Activated CD4-positive, alpha-beta T cell treated with anti-CD3 and anti-CD28 coated beads for 24 hours (primary cell): ENCODE results near the gene TPCN1.
A peak's percentile ranks its signal among the peaks of the same experiment; 100 is the strongest.

Source experiments
- DNase-seq, 2 donors: peaks; one replicate each; pipeline ENCODE4 v3.0.0-alpha.2; 2020; ENCODE audit warnings: low read depth in 2 of 2

Gene TPCN1

DNA sequence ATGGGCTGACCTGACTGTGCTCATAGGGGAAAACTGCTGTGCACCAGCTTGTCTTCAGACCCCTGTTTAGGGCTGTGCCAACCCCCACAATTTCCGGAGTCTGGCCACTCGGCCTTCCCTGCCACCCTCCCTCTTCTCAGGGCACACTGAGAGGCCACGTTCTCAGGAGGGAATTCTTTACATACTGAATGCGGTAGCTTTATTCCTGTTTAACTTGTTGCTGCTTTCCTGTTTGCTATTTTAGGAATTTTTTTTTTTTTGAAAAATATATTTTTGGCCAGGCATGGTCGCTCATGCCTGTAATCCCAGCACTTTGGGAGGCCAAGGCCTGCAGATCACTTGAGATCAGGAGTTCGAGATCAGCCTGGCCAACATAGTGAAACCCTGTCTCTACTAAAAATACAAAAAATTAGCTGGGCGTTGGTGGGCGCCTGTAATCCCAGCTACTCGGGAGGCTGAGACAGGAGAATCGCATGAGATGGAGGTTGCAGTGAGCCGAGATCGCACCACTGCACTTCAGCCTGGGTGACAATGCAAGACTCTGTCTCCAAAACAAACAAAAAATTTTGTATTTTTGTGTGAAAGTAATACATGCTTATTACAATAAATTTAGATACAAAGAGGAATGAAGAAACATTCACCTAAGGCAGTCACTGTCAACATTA is 39.5 kb downstream of the TPCN1 start:
- DNase-seq, result no peak

- peak in 1 of 2 donors; percentile 18 for DNase-seq
These were observed 40.7 kb downstream of the TPCN1 start for GRCh38 chr12:113261847-113262470.

- DNase-seq, result no peak
These were observed 41.4 kb downstream of the TPCN1 start for GRCh38 chr12:113262710-113263109.

DNA sequence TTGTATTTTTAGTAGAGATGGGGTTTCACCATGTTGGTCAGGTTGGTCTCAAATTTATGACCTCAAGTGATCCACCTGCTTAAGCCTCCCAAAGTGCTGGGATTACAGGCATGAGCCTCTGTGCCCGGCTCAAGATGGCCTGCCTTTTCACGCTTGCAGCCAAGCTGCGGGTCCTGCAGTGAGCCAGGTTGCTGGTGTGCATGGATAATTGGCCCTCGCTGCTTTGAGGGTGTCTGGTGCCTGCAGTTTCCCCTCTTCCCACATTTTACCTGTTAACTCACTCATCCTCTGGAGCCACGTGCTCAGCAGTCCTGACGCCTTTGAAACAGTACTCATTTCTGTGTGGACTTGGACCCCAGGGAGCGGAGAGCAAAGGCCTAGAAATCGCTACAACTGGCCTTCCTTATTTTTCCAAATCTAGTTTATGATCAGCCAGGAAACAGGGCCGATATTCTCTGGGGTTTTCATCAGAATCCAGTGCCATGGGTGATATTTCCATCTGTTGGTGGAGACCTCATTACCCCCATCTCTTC is 42.2 kb downstream of the TPCN1 start:
- no peak for DNase-seq

- no peak for DNase-seq
These were observed 45.0 kb downstream of the TPCN1 start for GRCh38 chr12:113266106-113266895.

DNA sequence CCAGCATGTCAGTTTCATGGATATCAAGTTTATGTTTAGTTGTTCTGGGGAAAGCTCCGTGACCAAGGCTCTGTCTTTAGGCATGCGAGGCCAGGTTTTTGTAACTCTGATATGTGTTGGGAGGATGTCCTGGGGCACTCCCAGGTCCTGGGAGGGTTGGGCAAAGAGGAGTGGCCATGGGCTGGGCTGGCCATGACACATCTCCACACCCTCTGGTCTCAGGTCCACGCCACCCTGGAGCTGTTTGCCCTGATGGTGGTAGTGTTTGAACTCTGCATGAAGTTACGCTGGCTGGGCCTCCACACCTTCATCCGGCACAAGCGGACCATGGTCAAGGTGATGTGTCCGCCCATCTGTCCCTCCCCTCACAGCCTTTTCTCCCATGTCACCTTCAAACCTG is 46.4 kb downstream of the TPCN1 start:
- no peak for DNase-seq

DNA sequence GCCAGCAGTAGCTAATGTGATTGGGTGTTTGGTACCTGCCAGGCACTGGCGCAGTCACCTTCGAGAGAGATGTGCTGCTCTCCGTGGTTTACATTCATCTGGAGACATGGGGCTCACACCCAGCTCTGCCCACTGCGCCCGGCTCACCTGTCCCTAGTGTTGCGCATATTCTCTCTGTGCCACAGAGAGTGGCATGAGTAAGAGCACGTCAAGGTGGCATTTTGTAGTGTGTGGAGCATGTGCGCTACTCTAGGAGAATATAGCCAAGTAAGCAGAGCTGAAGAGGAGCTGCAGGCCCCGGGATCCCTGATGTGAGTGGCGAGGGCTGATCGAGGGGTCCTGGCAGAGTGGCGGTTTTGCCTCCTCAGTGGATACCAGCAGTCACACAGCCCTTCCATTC is 46.9 kb downstream of the TPCN1 start:
- DNase-seq, result no peak

DNA sequence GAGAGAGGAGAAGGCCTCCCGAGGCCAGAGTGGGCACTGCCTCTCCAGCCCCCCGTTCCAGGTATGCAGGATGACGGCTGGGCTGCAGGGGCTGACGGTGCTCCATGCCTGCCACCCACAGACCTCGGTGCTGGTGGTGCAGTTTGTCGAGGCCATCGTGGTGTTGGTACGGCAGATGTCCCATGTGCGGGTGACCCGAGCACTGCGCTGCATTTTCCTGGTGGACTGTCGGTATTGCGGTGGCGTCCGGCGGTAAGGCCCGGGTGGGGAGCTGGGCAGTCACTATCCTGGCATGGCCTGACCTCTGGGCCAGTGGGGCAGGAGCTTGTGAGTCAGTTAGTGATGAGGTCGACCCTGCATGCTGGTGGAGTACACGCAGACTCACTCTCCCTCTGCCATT is 47.4 kb downstream of the TPCN1 start:
- no peak for DNase-seq

DNA sequence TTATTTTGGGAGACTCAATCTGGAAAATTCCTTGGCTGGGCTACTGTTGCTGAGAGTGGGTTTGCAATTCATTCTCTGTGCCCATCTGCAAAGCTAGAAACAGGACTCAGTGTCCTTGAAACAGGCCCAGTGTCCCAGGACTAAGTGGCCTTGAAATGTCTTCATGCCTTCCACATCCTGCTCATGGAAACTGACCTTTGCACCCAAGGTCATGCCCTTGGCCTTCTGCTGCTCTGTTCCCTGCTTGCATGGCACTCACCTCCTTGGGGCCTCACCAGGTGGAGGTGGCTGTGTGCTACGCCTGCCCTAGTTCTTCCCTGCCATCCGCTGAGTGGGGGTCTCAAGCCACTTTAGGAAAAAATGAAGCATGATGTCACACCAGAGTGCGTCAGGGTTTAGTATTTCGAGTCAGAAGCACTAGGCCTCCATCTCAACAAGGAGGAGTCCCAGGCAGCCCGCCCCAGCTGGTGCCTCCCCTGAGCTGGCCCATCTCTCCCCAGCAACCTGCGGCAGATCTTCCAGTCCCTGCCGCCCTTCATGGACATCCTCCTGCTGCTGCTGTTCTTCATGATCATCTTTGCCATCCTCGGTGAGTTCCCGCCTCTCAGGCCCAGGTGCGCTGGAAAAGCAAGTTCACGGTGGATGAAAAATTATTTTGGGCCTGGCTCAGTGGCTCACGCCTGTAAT is 48.1 kb downstream of the TPCN1 start:
- DNase-seq, result no peak

GRCh38 chr12:113270709-113271009 is 49.4 kb downstream of the TPCN1 start:
- DNase-seq, result no peak

GRCh38 chr12:113271466-113271852 is 50.2 kb downstream of the TPCN1 start:
- DNase-seq, result no peak

GRCh38 chr12:113271853-113272561 is 50.7 kb downstream of the TPCN1 start:
- DNase-seq, result no peak

- DNase-seq, result no peak
These were observed 51.9 kb downstream of the TPCN1 start for GRCh38 chr12:113273053-113273725.

- DNase-seq, result no peak
These were observed 53.6 kb downstream of the TPCN1 start for GRCh38 chr12:113274848-113275247.

- DNase-seq, result no peak
These were observed 55.0 kb downstream of the TPCN1 start for GRCh38 chr12:113276306-113276705.

- DNase-seq, result no peak
These were observed 55.8 kb downstream of the TPCN1 start for GRCh38 chr12:113276946-113277500.

DNA sequence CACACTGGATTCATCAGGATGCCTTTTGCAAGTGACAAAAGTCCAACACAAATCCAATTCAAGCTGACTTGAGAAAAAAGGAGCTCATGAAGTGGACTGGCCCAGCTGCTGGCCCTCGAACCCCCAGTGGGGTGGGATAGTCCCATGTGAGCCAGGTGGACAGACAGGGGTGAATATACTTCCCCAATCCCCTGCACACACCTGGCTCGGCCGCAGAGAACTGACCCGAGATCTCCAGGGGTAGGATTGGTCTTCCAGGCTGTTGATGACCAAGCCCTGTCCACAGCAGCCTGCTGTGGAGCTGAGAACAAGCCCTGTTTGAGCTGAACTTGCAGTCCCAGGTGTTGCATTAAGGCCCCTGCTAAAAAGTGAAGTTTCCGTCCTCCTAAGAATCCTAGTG is 56.2 kb downstream of the TPCN1 start:
- DNase-seq, result no peak

DNA sequence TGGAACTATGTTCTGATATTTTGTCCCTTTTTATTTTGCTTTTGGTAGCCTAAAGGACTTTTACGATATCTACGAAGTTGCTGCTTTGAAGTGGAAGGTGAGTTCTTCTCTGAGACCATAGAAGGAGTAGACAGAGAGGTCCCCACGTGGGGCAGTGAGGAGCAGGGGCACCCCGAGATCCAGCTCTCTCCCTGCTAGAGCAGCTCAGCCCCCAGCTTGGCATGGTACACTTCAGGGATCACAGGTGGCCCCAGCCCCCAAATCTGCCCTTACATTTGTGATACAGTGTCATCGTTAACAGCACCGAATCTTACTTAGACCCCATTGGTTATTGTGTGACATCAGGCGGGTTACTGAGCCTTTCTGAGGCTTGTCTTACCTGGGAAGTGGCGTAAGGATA is 56.9 kb downstream of the TPCN1 start:
- no peak for DNase-seq

- DNase-seq, result no peak
These were observed 57.4 kb downstream of the TPCN1 start for GRCh38 chr12:113278633-113279032.

GRCh38 chr12:113284751-113285150 is 63.5 kb downstream of the TPCN1 start:
- DNase-seq, result no peak
